Stimulated activated CD8-positive, alpha-beta memory T cell treated with anti-CD3 and anti-CD28 coated beads, Interleukin-12 subunit alpha, Interleukin-12 subunit beta, amount 100 ng/mL, for 4 hours (primary cell): ENCODE data around the gene DHDH.

Source experiments
- DNase-seq: peaks from one replicate; pipeline ENCODE4 v3.0.0-alpha.2; 2020; ENCODE audit warnings: low read depth

Gene DHDH

DNA sequence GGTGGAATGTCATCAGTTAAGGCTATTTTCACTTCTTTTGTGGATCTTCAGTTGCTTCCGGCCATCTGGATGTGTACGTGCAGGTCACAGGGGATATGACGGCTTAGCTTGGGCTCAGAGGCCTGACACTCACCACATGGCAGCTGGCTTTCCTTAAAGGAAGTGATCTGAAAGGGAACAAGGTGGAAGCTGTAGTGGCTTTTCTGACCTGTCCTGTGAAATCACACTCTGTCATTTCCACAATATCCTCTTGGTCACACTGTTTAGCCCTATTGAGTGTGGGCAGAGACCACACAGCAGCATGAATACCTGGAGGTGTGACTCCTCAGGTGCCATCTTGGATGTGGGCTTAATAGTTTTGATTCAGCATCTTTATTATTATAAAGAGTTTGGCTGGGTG lies 16.7 kb downstream of the DHDH start:
- no peak for DNase-seq

DNA sequence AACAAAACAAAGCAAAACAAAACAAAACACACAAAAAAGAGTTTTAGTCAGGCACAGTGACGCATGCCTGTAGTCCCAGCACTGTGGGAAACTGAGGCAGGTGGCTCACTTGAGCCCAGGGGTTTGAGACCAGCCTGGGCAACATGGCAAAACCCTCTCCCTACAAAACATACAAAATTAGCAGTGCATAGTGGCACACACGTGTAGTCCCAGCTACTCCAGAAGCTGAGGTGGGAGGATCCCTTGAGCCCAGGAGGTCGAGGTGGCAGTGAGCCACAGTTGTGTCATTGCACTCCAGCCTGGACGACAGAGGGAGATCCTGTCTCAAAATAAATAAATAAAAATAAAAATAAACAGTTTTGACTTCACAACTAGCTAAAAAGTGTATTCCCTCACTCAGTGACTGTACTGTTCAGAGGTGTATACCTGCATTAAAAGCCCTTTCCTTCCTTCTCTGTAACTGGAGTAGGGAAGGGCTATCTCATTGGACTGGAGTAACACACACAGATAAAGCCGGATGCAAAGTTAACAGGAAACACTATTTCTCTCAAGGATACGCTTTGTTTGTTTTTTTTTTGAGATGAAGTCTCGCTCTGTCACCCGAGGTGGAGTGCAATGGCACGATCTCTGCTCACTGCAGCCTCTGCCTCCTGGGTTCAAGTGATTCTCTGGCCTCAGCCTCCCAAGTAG lies 17.5 kb downstream of the DHDH start:
- DNase-seq: no peak

DNA sequence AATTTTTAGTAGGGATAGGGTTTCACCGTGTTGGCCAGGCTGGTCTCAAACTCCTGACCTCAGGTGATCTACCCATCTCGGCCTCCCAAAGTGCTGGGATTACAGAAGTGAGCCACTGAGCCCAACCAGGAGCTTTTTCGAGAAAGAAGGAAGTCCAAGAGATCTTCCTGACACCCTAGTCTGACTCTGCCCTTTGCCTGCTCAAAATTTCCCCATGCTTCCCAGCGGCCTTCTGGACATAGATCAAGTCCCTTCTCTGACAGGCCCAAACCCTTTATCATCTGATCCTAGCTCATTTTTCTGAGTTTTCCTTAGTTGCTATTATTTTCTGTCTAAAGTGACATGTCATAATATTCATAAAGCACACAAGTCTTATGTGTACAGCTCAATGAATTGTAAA lies 19.6 kb downstream of the DHDH start:
- no peak for DNase-seq

DNA sequence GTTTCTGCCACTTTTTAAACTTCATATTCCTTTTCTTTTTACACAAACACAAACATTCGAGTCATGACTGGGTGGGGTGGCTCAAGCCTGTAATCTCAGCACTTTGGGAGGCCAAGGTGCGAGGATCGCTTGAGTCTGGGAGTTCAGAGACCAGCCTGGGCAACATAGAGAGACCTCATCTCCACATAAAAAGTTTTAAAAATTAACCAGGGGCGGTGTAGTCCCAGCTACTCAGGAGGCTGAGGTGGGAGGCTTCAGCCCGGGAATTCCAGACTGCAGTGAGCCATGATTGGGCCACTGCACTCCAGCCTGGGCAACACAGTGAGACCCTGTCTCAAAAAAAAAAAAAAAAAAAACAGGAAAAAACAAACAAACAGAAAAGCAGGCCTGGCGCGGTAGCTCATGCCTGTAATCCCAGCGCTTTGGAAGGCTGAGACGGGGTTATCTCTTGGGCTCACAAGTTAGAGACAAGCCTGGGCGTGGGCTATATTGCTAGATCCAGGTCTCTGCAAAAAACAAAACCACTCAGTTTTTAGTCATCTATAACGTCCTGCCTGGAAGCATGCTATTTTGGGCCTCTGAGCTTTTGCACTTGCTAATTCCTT lies 20.6 kb downstream of the DHDH start:
- no peak for DNase-seq

DNA sequence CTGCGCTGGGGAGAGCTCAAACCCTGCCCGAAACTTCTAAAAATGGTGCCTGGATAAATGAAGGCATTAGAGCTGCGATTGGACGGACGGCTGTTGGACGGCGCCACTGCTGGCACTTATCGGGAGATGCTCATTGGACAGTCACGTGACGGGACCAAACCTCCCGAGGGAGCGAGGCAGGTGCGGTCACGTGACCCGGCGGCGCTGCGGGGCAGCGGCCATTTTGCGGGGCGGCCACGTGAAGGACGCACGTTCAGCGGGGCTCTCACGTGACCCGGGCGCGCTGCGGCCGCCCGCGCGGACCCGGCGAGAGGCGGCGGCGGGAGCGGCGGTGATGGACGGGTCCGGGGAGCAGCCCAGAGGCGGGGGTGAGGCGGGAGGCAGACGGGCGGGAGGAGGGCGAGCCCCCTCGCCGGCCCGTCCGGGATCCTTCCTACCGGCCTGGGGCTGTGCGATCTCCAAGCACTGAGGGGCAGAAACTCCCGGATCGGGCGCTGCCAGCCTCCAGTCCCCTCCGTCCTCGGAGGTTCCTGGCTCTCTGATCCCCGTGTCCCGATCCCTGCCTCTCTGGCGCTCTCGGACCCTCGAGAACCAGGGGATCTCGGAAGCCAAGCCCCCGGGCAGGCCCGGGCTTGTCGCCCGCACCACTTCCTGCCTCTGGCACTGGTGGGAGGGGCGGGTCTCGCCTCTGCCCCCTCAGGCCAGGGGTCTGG lies 21.3 kb downstream of the DHDH start, which contains the start of gene BAX:
Gene BAX, plus strand, starts transcription at position 281 of the 713 bp plus-strand sequence. Its CDS starts 54 bp downstream, at position 335.
- peak; percentile 81 for DNase-seq

DNA sequence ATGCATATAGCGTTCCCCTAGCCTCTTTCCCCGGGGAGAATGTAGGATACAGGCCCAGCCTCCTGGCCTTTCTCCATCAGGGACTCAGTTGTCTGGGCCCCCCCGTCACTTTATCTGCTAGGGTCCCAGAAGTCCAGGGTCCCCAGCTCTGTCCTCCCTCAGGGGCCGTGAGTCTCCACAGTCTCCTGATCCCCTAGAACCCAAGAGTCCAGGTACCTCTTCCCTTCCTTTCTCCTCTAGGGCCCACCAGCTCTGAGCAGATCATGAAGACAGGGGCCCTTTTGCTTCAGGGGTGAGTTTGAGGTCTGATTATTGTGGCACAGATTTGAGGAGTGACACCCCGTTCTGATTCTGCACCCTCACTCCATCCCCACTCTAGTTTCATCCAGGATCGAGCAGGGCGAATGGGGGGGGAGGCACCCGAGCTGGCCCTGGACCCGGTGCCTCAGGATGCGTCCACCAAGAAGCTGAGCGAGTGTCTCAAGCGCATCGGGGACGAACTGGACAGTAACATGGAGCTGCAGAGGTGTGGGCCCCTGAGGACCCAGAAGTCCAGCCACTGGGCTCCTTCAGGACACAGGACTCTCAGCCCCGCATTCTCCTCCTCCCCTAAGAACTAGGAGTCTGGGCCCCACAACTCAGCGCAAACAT lies 21.9 kb downstream of the DHDH start:
- DNase-seq: no peak

DNA sequence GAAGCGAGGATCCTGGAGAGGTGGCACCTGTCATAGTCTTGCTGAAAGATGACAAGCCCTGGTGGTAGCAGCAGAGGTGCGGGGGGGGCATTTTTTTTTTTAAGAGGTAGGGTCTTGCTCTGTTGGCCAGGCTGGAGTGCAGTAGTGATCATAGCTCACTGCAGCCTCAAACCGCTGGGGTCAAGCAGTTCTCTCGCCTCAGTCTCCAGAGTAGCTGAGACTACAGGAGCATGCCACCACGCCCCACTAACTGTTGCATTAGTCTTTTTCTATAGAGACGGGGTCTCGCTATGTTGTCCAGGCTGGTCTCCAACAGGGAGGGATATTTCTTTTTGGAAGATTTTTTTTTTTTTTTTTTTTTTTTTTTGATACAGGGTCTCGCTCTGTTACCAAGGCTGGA lies 24.5 kb downstream of the DHDH start:
- no peak for DNase-seq

DNA sequence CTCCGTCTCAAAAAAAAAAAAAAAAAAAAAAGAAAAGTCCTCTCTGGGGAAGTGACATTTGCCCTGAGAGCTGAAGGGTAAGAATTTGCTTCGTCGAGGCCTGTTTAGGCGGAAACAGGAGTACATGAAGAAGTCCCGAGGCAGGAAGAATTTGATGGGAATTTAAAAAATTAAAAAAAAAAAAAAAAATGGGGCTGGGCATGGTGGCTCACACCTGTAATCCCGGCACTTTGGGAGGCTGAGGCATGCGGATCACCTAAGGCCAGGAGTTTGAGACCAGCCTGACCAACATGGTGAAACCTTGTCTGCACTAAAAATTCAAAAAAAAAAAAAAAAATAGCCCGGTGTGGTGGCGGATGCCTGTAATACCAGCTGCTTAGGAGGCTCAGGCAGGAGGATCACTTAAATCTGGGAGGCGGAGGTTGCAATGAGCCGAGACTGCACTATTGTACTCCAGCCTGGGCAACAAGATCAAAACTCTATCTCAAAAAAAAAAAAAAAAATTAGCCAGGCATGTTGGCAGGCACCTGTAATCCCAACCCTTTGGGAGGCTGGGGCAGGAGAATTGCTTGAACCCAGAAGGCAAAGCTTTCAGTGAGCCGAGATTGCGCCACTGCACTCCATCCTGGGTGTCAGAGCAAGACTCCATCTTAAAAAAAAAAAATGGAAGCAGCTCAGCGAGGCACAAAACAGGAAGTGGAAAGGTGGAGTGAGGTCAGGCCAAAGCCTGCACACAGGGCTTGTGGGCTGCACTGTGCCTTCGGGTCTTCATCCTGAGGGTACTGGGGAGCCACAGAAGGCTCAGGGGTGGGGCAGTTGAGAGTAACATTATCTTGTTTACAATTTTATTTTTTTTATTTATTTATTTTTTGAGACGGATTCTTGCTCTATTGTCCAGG lies 26.1 kb downstream of the DHDH start:
- DNase-seq: no peak

DNA sequence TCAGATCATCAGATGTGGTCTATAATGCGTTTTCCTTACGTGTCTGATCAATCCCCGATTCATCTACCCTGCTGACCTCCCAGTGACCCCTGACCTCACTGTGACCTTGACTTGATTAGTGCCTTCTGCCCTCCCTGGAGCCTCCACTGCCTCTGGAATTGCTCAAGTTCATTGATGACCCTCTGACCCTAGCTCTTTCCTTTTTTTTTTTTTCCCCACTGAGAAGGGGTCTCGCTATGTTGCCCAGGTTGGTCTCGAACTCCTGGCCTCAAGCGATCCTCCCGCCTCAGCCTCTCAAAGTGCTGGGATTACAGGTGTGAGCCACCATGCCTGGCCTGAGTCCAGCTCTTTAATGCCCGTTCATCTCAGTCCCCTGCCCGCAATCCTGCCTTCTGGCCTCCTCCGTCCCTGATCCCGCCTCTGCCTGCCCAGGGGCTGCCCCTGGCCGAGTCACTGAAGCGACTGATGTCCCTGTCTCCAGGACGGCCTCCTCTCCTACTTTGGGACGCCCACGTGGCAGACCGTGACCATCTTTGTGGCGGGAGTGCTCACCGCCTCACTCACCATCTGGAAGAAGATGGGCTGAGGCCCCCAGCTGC lies 27.7 kb downstream of the DHDH start:
- no peak for DNase-seq

DNA sequence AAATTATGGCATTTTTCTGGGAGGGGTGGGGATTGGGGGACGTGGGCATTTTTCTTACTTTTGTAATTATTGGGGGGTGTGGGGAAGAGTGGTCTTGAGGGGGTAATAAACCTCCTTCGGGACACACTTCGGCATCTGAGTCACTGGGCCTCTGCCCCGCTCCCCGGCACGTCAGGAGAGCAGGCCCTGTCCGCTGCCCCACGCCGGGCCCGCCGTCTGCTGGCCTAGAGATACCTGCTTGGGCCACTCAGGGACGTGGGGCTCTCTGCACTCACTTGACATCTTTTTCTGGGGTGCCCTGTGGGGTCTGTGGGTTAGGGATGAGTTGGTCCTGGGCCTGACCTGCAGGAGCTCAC lies 28.2 kb downstream of the DHDH start:
- DNase-seq: no peak

DNA sequence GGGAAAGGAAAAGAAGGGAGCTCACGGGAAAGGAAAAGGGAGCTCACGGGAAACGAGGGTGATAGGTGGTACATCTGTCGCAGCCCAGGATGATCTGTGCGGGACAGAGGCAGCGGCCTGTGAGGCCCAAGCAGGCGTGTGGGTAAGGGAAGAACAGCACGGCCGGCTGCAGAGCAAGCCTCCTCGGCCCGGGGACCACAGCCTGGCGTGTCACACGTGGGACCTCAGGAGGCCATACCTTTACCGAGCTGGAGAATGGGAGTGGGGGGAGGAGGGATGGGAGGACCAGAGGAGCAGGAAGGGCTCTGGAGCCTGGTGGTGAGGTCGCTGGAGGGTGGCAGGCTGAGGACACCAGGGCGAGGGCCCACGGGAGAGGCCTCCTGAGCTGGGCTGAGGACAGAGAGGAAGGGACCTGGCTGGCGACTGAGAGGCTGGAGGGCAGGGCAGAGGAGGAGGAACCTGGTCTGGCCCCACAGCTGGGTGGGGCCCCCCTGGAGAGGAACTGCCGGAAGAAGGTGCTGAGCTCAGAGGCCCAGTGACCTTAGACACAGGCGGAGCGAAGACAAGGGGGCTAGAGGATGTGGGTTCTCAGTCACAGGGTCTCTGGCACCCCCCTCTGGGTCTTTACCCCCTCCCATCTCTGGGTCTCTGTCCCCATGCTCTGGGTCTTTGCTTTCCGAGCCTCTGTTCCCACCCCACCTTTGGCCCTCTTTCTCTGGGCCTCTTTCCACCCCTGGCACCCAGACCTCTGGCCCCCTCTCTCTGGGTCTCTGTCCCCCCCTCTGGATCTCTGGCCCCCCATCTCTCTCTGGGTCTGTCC lies 28.7 kb downstream of the DHDH start:
- no peak for DNase-seq

DNA sequence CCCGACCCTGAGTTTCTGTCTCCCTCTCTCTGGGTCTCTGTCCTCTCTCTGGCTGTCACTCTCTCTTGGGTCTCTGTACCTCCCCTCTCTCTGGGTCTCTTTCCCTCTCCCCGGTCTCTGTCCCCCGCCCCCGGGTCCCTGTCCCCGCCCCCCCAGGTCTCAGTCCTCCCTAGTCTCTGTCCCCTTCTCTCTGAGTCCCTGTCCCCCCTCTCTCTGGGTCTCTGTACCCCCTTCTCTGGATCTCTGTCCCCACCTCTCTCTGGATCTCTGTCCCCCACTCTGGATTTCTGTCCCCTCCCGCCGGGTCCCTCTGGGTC lies 29.3 kb downstream of the DHDH start:
- no peak for DNase-seq

DNA sequence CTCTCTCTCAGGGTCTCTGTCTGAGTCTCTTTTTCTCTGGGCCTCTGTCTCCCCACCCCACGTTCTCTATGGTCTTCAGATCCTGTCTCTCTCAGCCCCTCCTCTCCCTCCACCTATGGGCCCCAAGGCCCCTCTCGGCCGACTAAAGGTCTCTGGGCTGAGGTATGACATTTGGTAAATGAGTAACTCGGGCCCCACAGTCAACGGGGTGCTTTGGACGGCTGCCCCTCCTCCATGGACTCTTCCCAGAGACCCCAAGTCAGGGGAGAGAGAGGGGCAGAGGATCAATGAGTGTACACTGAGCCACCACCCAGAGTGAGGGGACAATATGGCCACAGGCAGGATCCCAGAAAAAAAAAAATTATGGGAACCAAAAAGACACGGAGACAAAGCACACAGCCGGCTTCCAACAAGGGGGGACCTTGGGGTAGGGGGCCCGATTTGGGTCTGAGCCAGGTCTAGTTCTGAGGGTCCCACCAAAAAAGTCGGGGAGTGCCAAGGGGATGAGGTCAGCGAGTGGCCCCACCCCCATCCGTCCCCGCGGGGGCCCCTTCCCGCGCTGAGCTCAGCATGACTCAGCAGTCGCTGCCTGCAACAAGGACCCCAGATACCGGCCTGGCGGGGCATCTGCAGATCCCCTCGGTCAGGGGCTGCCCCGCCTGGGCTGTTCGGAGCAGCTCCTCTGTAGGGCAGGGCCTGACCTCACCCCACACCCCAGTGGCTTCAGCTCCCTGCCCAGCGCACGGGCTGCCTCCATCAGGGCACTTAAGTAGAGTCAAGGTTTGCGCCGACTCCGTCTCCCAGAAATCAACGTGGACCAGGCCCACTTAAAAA lies 30.1 kb downstream of the DHDH start:
- peak; percentile 42 for DNase-seq

DNA sequence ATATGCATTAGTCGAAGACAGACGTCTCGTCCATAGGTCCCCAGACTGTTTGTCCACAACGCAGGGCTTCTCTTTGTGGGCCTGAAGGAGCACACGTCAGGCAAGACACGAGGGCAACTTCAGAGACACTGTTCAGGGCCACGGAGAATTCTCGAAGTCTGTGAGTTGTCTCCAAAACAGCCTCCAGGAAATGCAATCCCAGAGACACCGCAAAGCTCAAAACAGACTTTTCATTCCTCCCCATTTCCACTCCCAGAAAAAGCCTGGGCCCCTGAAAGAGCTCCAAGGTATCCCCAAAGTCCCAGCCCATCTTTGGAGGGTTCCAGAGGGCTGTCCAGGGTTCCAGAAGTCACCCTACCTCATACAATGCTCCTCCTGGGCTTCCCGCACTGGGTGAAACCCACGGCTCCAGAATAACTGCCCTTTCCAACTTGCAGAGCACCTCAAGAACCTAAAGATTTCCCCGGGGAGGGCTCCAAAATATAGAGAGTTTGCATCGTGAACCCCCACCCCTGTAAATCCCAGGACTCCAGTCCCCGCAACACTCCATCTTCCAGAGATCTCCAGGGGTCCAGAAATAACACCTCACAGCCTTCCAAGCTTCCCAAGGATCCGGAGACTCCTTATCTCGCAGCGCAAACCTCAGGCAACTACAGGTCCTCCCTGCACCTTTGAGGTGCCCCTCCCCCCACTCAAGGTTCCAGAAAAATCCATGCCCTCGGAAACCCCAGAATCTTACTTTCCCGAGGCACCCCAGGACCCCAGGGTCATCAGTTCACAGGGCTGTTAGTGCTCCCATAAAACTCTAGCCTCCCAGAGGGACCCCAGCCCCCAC lies 30.9 kb downstream of the DHDH start:
- DNase-seq: no peak

DNA sequence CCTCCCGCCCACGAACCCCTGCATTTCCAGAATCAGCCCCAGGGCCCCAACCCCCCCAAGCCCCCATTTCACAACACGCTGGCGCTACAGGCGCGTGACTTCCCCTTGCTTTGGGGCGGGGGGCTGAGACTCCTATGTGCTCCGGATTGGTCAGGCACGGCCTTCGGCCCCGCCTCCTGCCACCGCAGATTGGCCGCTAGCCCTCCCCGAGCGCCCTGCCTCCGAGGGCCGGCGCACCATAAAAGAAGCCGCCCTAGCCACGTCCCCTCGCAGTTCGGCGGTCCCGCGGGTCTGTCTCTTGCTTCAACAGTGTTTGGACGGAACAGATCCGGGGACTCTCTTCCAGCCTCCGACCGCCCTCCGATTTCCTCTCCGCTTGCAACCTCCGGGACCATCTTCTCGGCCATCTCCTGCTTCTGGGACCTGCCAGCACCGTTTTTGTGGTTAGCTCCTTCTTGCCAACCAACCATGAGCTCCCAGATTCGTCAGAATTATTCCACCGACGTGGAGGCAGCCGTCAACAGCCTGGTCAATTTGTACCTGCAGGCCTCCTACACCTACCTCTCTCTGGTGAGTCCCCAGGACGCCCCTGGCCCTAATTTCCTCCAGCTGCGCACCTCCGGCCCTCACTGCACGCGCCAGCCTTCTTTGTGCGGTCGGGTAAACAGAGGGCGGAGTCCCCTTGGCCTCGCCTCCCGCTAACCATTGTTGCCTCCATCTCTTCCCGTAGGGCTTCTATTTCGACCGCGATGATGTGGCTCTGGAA lies 31.7 kb downstream of the DHDH start, which contains the start of gene FTL:
Gene FTL, plus strand, starts transcription at position 270 of the 766 bp plus-strand sequence. Its CDS starts 199 bp downstream, at position 469.
- DNase-seq: peak; percentile 81

DNA sequence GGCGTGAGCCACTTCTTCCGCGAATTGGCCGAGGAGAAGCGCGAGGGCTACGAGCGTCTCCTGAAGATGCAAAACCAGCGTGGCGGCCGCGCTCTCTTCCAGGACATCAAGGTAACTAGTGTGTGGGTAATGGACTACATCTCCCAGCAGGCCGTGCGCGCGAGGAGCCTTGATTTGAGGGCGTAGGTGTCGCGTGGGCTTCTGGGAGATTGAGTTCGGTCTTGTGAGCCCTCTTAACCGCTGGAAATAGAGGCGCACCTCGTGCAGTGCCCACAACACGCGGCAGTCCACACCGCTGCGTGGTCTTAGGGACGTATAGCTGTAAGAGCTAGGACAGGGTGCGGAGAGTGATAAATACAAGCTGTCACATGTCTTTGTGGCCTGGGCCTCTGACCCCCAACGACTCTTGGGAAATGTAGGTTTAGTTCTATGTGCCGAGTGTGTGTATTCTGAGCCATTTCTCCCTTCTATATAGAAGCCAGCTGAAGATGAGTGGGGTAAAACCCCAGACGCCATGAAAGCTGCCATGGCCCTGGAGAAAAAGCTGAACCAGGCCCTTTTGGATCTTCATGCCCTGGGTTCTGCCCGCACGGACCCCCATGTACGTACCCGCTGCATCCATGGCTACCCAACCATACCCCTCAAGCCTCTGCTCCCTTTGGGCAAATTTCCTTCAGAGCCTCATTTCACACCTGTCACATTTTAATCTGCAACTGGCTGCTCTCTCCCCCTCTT lies 32.5 kb downstream of the DHDH start:
- peak; percentile 81 for DNase-seq
